Memory B cell (primary cell): ENCODE data around the gene TTI1.
"Not testable (repeated sequence)": the region's sequence is repeated elsewhere in the genome, so short reads cannot be mapped to it uniquely, and the experiment has no call there.

Source experiments
- ATAC-seq: fragments of 150-1000 bp; cut with Tn5 transposase; 2 replicates; pipeline ENCODE4 v1.10.0; 2021; ENCODE audit warnings: low read depth, mild to moderate bottlenecking, moderate library complexity
- DNase-seq, 2 donors: peaks; one replicate each; pipeline ENCODE4 v3.0.0; 2022; ENCODE audit warnings: low spot score in 2 of 2
- H3K27ac Mint-ChIP-seq: one replicate; pipeline ENCODE4 v1.8.0; 2022; ENCODE audit warnings: mild to moderate bottlenecking, moderate library complexity, mixed read lengths
- H3K27me3 Mint-ChIP-seq: one replicate; pipeline ENCODE4 v1.8.0; 2022; ENCODE audit warnings: mixed read lengths
- H3K36me3 Mint-ChIP-seq: one replicate; pipeline ENCODE4 v1.8.0; 2022; ENCODE audit warnings: mild to moderate bottlenecking, mixed read lengths
- H3K4me1 Mint-ChIP-seq: one replicate; pipeline ENCODE4 v1.8.0; 2022; ENCODE audit warnings: mixed read lengths
- H3K4me3 Mint-ChIP-seq: one replicate; pipeline ENCODE4 v1.8.0; 2022; ENCODE audit warnings: mild to moderate bottlenecking, moderate library complexity, mixed read lengths
- H3K9me3 Mint-ChIP-seq: one replicate; pipeline ENCODE4 v1.8.0; 2022; ENCODE audit warnings: mixed read lengths

TTI1 gene

DNA sequence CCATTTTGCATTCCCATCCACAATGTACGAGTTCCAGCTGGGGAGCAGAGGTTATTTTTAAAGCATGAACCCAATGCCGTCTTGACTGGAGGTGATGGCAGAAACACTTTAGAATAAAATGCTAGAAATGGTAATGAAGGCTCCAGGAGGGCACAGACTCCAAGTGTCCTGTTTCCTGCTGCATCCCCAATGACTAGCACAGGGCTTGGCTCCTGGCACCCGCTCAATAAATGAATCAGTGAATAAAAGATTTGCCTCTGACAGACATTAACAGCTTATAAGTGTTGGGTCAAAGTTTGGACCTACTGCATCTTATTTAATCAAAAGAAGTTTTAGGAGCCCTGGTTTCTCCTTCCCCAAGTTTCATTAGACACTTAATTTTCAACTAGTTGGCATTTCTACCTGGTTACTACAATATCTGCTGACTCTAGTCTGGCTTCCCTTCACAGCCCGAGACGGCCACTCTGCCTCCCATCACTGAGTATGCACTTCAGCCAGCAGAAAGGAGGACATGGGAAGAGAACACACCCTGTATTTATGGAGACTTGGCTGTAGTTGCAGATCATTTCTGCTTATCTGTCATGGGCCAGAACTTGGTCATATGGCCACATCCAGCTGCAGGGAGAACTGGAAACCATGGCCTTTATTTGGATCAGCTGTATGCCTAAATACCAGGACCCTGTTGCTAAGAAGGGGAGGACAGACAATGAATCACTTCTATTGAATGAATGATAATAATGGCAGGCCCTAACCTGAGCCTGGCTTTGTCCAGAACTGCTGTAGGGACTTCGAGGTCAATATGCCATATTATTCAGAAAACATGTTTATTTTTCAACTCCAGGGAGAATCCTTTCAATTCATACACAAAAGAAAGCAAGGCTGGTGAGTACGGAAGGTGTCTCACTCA is 63.1 kb downstream of the TTI1 start:
- Mint-ChIP-seq H3K27me3 (no peaks in the 10 kb centered on the region), H3K9me3 (peaks cover 13% of the 10 kb centered on the region), H3K4me3 (no peak overlapping the region), H3K27ac (no peak overlapping the region), H3K4me1 (no peaks in the 10 kb centered on the region), H3K36me3 (peaks cover 26% of the 10 kb centered on the region)
- ATAC-seq (no peak), DNase-seq (no peak)

DNA sequence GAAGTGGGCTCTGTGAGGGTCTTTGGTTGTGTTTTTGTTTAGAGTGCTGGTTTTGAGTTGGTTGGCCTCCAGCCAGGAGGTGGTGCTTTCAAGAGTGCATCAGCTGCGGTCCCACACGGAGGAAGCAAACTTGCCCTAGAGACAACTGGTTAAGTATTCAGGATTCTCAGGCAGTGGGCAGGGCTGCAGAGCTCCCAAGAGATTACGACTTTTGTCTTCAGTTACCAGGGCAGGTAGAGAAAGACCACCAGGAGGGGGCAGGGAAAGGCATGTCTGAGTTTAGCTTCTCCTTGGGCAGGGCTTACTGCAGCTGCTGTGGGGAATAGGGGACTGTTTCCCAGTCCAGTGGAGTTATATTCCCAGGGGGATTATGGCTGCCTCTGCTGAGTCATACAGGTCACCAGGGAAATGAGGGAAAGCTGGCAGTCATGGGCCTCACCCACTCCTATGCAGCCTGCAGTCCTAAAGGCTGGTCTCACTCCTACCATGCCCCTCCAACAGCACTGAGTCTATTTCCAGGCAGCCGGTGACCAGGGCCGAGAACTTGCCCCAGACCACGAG is 64.3 kb downstream of the TTI1 start:
- Mint-ChIP-seq H3K27ac (no peak overlapping the region), H3K27me3 (no peaks in the 10 kb centered on the region), H3K9me3 (peaks cover 15% of the 10 kb centered on the region), H3K4me3 (no peak overlapping the region), H3K36me3 (peaks cover 26% of the 10 kb centered on the region), H3K4me1 (no peaks in the 10 kb centered on the region)
- DNase-seq (no peak), ATAC-seq (no peak)

DNA sequence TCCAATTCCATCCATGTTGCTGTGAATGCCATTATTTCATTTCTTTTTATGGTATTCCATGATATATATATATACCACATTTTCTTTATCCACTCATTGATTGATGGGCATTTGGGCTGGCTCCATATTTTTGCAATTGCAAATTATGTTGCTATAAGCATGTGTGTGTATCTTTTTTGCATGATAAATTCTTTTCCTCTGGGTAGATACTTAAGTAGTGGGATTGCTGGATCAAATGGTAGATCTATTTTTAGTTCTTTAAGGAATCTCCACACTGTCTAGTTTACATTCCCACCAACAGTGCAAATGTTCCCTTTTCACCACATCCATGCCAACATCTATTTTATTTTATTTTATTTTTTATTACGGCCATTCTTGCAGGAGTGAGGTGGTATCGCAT is 69.8 kb downstream of the TTI1 start:
- H3K27me3 Mint-ChIP-seq, ATAC-seq, H3K27ac Mint-ChIP-seq, H3K36me3 Mint-ChIP-seq, H3K4me3 Mint-ChIP-seq, DNase-seq, H3K4me1 Mint-ChIP-seq: not testable (repeated sequence)
- H3K9me3 Mint-ChIP-seq, result peaks cover 13% of the 10 kb centered on the region

DNA sequence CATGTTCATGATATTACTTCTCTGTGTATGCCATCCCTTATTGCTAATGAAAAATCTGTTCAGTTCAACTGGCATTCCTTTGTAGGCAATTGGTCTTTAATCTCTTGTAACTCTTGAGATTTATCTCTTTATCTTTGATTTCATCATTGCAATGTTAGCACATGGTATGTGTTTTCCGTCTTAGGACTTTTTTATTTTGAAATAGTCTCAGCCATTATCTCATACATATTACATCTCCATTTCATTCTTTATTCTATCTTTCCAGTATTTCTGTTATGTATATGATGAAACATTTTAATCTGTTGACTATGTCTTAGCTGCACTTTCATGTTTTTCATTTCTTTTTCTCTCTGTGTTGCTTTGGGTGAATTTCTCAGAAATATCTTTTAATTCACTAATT is 72.2 kb downstream of the TTI1 start:
- Mint-ChIP-seq H3K9me3 (peaks cover 6% of the 10 kb centered on the region), H3K4me3 (no peak overlapping the region), H3K27me3 (peaks cover 2% of the 10 kb centered on the region), H3K36me3 (no peaks in the 10 kb centered on the region), H3K4me1 (no peaks in the 10 kb centered on the region), H3K27ac (no peak overlapping the region)
- ATAC-seq (no peak), DNase-seq (no peak)

DNA sequence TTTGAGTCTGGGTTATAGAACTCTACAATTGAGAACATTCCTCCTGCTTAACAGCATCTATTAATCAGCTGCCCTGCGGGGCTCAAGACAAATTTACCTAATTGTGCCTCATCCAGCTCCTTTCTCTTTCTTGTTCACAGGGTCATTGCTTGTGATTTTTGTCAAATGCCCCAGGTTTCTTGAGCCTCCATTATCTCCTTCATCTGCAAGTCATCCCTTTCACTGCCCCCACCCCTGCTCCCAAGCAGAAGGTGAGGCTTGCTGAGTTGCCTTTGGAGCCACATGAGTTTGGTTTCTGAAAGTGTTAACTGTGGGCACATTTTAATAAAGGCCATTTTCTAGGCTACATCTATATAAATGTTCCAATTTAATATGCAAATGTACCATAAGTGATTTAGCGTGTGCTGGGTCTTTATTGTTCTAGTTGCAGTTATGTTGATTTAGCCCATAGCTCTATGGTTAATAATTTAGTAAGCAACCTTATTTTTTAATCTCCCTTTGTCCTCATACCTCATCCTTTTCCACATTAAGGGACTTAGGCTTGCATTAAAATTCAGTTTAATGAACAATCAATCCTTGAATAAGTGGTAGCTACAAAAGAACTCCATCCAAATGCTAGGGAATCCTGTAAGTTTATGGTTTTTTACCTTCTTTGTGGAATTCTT is 74.3 kb downstream of the TTI1 start:
- ATAC-seq (no peak), DNase-seq (no peak)
- Mint-ChIP-seq H3K27me3 (peaks cover 3% of the 10 kb centered on the region), H3K27ac (no peak overlapping the region), H3K36me3 (no peaks in the 10 kb centered on the region), H3K4me1 (no peaks in the 10 kb centered on the region), H3K4me3 (no peak overlapping the region), H3K9me3 (peaks cover 4% of the 10 kb centered on the region)

DNA sequence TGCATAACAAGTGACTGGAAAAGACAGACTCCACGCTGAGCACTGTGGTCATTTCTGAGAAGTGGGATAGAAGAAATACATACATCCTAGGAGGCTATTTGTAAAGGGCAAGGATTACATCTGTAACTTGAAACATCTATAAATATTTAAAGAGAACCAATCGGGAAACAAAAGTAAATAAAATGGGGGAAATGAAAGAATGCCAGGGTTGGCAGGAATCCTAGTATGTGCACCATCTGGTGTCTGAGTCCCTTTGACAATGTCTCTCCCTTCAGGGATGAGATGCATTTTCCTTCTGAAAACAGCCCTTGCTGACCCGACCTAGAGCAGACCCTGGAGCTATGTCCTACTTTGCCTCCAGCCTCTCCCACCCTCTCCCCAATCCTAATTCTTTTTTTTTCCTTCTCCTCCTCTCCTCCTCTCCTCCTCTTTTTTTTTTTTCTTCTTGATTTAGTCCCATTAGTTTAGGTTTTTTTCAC is 77.1 kb downstream of the TTI1 start:
- DNase-seq (no peak), ATAC-seq (no peak)
- peaks cover 3% of the 10 kb centered on the region for H3K27me3 Mint-ChIP-seq
- no peaks in the 10 kb centered on the region for H3K36me3 Mint-ChIP-seq
- H3K9me3 Mint-ChIP-seq, result peaks cover 1% of the 10 kb centered on the region
- no peak overlapping the region for H3K27ac Mint-ChIP-seq
- H3K4me1 Mint-ChIP-seq, result no peaks in the 10 kb centered on the region
- no peak overlapping the region for H3K4me3 Mint-ChIP-seq

DNA sequence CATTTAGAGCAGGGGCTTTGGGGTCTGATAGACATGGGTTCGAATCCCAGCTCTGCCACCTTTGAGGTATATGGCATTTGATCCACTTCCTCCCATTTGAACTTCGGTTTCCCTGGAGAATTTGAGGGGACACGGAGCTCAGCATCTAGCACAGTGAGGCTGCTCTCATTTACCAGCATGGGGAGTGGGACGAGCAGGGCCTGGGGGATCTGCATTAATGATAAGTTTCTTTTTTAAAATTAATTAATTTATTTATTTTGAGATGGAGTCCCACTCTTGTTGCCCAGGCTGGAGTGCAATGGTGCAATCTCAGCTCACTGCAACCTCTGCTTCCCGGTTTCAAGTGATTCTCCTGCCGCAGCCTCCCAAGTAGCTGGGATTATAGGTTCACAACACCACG is 77.7 kb downstream of the TTI1 start:
- DNase-seq (no peak), ATAC-seq (no peak)
- Mint-ChIP-seq H3K27ac (no peak overlapping the region), H3K9me3 (peaks cover 1% of the 10 kb centered on the region), H3K4me1 (no peaks in the 10 kb centered on the region), H3K36me3 (no peaks in the 10 kb centered on the region), H3K4me3 (no peak overlapping the region), H3K27me3 (peaks cover 3% of the 10 kb centered on the region)

DNA sequence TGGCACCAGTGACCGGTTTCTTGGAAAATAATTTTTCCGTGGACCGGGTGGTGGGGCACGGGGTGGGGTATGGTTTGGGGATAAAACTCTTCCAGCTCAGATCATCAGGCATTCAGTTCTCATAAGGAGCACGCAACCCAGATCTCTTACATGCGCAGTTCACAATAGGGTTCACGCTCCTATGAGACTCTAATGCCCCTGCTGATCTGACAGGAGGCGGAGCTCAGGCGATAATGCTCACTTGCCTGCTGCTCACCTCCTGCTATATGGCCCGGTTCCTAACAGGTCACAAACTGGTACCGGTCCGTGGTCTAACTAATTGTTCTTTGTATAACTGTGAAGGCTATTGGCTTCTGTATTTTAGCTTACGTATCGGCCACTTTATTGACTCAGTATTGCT is 78.6 kb downstream of the TTI1 start:
- Mint-ChIP-seq H3K27ac (no peak overlapping the region), H3K4me3 (no peak overlapping the region), H3K9me3 (peaks cover 1% of the 10 kb centered on the region), H3K4me1 (no peaks in the 10 kb centered on the region), H3K36me3 (no peaks in the 10 kb centered on the region), H3K27me3 (peaks cover 3% of the 10 kb centered on the region)
- no peak for DNase-seq
- no peak for ATAC-seq

DNA sequence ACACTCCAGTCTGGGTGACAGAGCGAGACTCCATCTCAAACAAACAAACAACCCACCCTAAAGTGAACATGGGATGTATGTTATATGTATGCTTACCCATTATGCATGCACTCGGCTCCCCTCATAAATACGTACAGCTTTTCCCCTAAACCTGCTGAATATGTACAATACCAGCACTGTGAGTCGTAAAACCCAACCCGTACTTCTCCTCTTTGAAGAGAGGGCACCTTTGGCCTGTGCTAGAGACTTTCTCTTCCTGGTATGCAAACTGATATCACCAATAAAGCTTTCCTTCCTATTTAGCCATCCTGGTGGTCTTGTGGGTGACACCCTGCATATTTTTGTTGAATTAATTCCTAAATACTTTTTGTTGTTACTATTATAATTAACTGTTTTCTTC is 79.1 kb downstream of the TTI1 start:
- ATAC-seq (no peak), DNase-seq (no peak)
- H3K27me3 Mint-ChIP-seq, result peaks cover 3% of the 10 kb centered on the region
- no peaks in the 10 kb centered on the region for H3K4me1 Mint-ChIP-seq
- H3K4me3 Mint-ChIP-seq, result no peak overlapping the region
- H3K36me3 Mint-ChIP-seq, result no peaks in the 10 kb centered on the region
- no peak overlapping the region for H3K27ac Mint-ChIP-seq
- peaks cover 1% of the 10 kb centered on the region for H3K9me3 Mint-ChIP-seq

DNA sequence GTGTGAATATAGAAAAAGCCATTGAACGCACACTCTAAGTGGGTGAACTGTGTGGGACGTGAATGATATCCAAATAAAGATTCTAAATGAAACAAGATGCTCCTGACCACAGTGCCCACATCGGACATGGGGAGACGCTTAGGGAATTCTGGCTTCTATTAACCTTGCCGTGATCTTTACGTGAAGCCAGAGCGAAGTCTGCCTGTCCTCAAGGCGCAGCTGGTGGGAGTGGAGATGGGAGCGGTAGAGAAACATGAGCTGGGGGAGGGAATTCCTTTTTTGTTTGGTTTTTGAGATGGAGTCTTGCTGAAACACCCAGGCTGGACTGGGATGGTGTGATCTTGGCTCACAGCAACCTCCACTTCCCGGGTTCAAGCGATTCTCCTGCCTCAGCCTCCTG is 84.3 kb downstream of the TTI1 start:
- Mint-ChIP-seq H3K4me3 (no peak overlapping the region), H3K9me3 (peaks cover 5% of the 10 kb centered on the region), H3K36me3 (peaks cover 2% of the 10 kb centered on the region), H3K27ac (no peak overlapping the region), H3K4me1 (no peaks in the 10 kb centered on the region), H3K27me3 (peaks cover 4% of the 10 kb centered on the region)
- no peak for DNase-seq
- no peak for ATAC-seq

DNA sequence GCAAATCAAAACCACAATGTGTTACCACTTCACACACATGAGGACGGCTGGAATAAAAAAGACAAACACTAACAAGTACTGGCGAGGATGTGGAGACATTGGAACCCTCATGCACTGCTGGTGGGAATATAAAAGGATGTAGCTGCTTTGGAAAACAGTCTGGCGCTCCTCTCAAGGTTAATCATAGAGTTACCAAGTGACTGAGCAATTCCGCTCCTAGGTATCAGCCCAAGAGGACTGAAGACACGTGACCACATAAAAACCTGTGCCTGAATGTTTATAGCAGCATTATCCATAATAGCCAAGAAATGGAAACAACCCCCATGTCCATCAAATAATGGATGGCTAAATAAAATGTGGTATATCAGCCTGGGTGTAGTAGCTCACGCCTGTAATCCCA is 85.3 kb downstream of the TTI1 start:
- no peak overlapping the region for H3K27ac Mint-ChIP-seq
- peaks cover 2% of the 10 kb centered on the region for H3K36me3 Mint-ChIP-seq
- no peak for ATAC-seq
- H3K27me3 Mint-ChIP-seq, result peaks cover 4% of the 10 kb centered on the region
- no peaks in the 10 kb centered on the region for H3K4me1 Mint-ChIP-seq
- peaks cover 5% of the 10 kb centered on the region for H3K9me3 Mint-ChIP-seq
- DNase-seq, result no peak
- no peak overlapping the region for H3K4me3 Mint-ChIP-seq

DNA sequence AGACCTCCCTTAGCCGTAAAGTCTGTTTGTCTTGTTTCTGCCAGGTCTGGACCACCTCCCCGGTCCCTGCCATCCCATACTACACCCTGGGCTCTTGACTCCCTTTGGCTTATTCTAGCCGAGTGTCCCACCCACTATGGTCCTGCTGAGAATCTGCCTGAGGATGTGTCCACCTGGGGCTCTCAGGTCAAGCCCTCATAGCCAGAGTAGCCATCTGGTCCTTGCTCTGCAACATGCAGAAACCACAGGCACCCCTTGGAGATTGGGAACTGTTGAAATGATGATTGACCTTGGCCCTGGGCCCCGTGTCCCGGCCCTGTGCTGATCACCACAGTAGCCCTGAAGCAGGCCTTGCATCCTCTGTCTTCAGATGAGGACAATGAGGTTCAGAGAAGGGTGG is 86.3 kb downstream of the TTI1 start:
- Mint-ChIP-seq H3K4me3 (no peak overlapping the region), H3K4me1 (no peaks in the 10 kb centered on the region), H3K9me3 (peaks cover 5% of the 10 kb centered on the region), H3K27me3 (peaks cover 4% of the 10 kb centered on the region), H3K36me3 (peaks cover 2% of the 10 kb centered on the region), H3K27ac (no peak overlapping the region)
- no peak for ATAC-seq
- DNase-seq, result no peak

DNA sequence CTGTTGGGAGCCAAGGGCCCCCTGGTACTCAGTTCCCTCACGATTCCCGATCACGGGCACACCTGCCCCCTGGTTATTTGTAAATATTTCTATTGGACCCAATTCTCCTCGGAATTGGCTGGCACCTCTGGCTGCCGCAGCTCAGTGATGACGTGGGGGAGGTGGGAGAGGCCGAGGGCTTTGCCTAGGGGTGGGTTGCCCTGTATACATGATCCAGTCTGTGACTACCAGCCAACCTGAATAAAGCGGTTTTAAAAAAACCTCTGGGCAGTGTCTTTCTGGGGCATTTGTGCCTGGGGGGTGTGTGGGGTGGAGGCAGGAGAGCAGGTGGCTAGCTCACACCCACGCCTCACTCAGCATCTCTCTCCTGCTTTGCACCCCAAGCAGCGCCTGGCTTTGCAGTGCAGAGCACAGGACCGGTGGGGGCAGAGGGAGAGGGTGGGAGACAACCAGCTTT is 88.1 kb downstream of the TTI1 start:
- H3K9me3 Mint-ChIP-seq, result peaks cover 4% of the 10 kb centered on the region
- peaks cover 2% of the 10 kb centered on the region for H3K36me3 Mint-ChIP-seq
- ATAC-seq, result no peak

DNA sequence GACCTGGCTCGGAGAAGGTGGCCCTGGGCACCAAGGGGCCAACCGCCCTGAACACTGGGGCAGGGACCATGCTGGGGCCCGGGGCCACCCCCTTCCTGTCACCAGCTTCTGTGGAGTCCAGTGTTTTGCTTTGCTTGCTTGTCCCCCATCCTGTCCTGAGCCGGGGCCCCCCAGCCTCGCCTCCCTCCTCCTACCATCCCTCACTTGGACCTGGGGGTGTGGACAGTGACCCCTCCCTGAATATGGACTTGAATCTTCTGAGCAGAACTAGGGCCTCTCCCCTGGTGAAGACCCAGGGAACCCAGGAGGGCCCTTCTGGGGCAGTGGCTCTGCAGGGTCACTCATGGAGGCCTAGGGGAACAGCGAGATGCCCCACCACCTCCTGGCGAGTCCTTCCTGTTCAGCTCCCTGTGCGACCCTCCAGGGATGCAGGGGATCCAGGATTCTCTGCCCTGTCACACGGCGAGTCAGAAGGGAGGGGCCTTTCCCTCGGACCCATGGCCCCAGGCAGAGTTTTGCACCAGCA is 88.7 kb downstream of the TTI1 start:
- DNase-seq (no peak), ATAC-seq (no peak)
- H3K27ac Mint-ChIP-seq, result no peak overlapping the region
- peaks cover 4% of the 10 kb centered on the region for H3K9me3 Mint-ChIP-seq
- peaks cover 4% of the 10 kb centered on the region for H3K27me3 Mint-ChIP-seq
- peaks cover 2% of the 10 kb centered on the region for H3K36me3 Mint-ChIP-seq
- H3K4me3 Mint-ChIP-seq, result no peak overlapping the region
- H3K4me1 Mint-ChIP-seq, result no peaks in the 10 kb centered on the region

More for the DNA sequence above, 88.1 kb downstream of the TTI1 start:
- no peaks in the 10 kb centered on the region for H3K4me1 Mint-ChIP-seq
- no peak for DNase-seq
- H3K27ac Mint-ChIP-seq, result no peak overlapping the region
- peaks cover 4% of the 10 kb centered on the region for H3K27me3 Mint-ChIP-seq
- H3K4me3 Mint-ChIP-seq, result no peak overlapping the region
